Subcutaneous adipose tissue (tissue), 4 donors: ENCODE data around the gene HEATR5A. TPM values are rescaled to one million over a fixed set of nuclear protein-coding genes. Genes with fewer than 3 reads are reported as not detected.

Experiments
- total RNA-seq, 4 donors: library from RNA; depleted of rRNA; stranded (reverse); fragments of >200 nt; gene quantifications; one replicate each; pipeline ENCODE4 v1.1.0, GENCODE V29; 2016
- TF ChIP-seq, protein P1 (sequence below): fragments of 450-650 bp; IDR thresholded peaks from one replicate; pipeline ENCODE4 v1.5.1; 2016; ENCODE audit warnings: low read depth, mild to moderate bottlenecking, control low read depth, antibody characterized with exemption, moderate library complexity

HEATR5A gene
- total RNA-seq, 4 donors from 2014 or later, result 27.3 to 40.6 (median 36.3) TPM

DNA sequence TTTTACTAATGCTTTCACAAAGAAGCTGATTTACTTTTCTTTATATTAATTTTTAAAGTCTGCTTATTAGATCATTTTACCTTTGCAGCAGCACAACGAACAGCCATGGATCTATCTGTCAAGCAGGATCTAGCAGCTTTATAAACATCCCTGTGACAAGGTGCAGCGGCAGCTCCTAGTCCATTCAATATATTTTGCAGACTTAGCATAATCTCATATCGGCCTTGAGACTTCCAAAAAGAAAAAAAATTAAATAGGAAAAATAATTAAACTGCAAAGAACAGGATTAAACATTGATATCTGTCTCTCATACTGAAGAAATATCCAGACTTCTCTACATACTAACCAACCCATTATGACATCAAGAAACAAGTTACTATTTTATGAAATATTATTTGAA lies 25.2 kb downstream of the HEATR5A start:
- TF ChIP-seq, protein P1, sequence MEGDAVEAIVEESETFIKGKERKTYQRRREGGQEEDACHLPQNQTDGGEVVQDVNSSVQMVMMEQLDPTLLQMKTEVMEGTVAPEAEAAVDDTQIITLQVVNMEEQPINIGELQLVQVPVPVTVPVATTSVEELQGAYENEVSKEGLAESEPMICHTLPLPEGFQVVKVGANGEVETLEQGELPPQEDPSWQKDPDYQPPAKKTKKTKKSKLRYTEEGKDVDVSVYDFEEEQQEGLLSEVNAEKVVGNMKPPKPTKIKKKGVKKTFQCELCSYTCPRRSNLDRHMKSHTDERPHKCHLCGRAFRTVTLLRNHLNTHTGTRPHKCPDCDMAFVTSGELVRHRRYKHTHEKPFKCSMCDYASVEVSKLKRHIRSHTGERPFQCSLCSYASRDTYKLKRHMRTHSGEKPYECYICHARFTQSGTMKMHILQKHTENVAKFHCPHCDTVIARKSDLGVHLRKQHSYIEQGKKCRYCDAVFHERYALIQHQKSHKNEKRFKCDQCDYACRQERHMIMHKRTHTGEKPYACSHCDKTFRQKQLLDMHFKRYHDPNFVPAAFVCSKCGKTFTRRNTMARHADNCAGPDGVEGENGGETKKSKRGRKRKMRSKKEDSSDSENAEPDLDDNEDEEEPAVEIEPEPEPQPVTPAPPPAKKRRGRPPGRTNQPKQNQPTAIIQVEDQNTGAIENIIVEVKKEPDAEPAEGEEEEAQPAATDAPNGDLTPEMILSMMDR, result no peak

DNA sequence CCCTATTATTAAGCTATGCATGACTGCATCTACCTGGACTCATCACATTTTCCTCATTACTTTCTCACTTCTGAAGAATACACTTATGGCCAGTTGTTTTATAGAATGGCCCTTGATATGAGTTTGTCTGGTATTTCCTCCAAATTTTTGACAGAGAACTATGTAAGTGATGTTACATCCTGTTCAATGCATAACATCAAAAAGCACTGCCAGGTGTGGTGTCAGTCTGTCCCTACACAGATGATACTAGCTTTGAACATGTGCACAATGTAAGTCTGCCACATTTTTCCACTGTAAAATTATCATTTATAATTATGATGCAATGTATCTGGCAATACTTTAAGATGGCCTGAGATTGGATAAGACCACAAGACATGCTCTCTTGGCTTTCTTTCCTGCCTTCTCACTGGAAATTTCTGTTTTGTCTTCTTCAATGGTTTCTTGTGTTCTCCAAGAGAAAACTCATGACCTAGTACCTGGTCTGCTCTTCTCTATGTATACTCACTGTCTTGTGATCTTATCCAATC lies 28.3 kb downstream of the HEATR5A start:
- TF ChIP-seq, protein P1, result no peak

DNA sequence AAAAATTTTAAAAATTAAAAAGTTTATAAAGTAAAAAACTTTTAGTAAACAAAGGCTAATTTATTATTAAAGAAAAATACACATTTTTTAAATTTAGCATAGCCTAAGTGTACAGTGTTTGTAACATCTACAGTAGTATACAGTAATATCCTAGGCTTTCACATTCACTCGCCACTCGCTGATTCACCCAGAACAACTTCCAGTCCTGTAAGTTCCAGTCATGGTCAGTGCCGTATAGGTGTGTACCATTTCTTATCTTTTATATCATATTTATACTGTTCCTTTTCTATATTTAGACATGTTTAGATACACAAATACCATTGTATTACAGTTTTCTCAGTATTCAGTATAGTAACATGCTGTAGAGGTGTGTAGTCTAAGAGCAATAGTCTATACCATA lies 28.9 kb downstream of the HEATR5A start:
- TF ChIP-seq, protein P1, result no peak

DNA sequence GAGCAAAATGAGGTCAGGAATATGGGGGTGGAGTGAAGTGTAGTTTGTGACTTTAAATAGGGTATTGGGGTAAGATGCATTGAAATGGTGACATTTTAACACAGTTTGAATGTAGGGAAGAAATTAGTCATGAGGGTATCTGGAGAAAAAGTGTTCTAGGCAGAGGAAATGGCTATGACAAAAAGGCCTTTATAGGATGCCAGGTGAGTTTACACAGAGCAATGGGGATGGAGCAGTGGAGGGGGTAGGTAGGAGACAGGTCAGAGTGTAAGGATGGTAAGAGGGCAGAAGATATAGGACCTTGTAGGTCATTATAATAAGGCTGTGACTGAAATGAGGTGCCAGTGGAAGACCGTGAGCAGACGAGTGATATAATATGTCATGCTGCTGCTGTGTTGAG lies 30.4 kb downstream of the HEATR5A start:
- TF ChIP-seq, protein P1, result no peak

DNA sequence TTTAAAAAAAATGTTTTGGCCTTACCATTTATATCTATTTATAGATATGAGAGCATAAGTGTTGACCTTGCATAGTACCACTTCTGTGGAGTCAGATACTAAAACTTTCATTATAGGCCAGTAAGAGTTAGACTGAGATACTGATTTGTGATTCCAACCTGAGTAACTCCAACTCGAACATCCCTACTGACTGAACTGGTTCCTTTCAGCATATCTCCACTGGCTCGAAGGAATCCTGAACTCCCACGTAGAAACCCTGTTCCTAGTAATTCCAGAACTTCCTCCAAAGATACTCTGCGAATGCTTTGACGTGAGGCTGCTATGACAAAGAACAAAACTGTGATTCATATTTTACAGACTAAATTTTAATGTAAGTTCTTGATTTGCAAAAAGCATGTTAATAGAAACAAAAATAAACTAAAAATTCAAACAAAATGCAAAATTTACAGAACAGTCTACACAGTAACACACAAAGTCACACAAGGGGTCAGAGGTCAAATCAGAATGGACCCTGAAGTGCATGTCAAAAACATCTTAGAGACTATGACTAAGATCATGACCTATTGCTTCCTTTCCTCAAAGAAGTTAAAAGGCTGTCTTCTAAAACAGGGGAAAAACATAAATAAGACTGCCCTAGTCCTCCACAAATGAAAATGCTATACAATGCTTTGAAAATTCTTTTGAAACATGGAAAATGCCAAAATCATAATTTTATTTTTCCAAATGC lies 31.5 kb downstream of the HEATR5A start:
- TF ChIP-seq, protein P1, result no peak

DNA sequence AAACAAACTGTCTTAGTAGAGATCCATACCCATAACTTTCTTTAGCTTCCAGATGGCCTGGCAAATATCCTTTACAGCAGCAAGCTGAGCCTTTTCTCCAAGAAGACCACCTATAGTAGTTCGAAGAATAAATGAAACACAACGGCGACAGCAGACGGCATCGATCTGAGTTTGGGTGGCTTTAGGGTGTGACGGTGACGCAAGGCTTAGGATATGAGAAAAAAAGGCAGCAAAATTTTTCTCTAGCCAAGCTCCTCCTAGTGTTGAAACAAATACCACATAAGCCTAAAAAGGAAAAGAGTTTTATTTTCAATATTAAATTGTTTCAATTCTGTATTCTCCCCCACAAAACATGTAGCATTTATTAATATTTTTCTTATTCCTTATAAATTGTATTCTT lies 33.3 kb downstream of the HEATR5A start:
- TF ChIP-seq, protein P1, result no peak

DNA sequence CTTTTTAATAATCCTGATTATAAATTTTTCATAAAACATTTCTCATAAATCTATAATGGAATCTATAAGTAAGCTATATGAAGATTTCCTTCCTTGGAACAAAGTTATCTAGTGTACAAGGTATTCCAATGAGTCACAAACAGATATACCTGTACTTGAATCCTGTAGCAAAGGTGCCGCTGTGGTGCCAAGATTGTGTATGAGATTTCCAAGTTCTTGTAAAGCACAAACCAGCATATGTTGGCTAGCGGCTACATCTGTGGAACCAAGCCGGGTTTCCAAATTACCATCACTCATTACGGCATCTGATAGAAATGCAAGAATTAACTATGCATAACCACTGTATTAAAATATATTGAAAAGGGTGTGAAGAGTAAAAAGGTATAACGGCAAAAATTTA lies 34.1 kb downstream of the HEATR5A start:
- TF ChIP-seq, protein P1, result no peak
